Effector memory CD4-positive, alpha-beta T cell (primary cell): ENCODE data around the gene GYG2.

Source experiments
- DNase-seq, 3 donors: peaks; one replicate each; pipeline ENCODE4 v3.0.0-alpha.2; 2020
- H3K27ac ChIP-seq: 2 replicates; pipeline ENCODE4 v1.7.0; 2013; ENCODE audit warnings: mild to moderate bottlenecking, low read length, moderate library complexity; ENCODE audit not compliant: insufficient read depth, poor library complexity, severe bottlenecking
- H3K27me3 ChIP-seq: replicated peaks from 2 replicates; pipeline ENCODE4 v1.7.0; 2013; ENCODE audit warnings: mild to moderate bottlenecking, low read length; ENCODE audit not compliant: insufficient read depth, control insufficient read depth, poor library complexity, severe bottlenecking
- H3K36me3 ChIP-seq: 2 replicates; pipeline ENCODE4 v1.7.0; 2013; ENCODE audit warnings: mild to moderate bottlenecking, low read length, moderate library complexity; ENCODE audit not compliant: control insufficient read depth, insufficient read depth
- H3K4me1 ChIP-seq: 2 replicates; pipeline ENCODE4 v1.7.0; 2013; ENCODE audit warnings: low read length, mild to moderate bottlenecking; ENCODE audit not compliant: control insufficient read depth, insufficient read depth, poor library complexity, severe bottlenecking
- H3K4me3 ChIP-seq: 2 replicates; pipeline ENCODE4 v1.7.0; 2013; ENCODE audit warnings: low read length, low read depth, mild to moderate bottlenecking; ENCODE audit not compliant: insufficient read depth, poor library complexity, severe bottlenecking
- H3K9me3 ChIP-seq: 2 replicates; pipeline ENCODE4 v1.7.0; 2013; ENCODE audit warnings: mild to moderate bottlenecking, low read length, moderate library complexity; ENCODE audit not compliant: control insufficient read depth

Gene GYG2

GRCh38 chrX:2831471-2832228, 2.9 kb downstream of the GYG2 start:
- DNase-seq = no peak
- H3K4me1 ChIP-seq = no peaks in the 10 kb centered on the region
- no peak overlapping the region for H3K4me3 ChIP-seq
- H3K27ac ChIP-seq = no peak overlapping the region
- peaks cover 17% of the 10 kb centered on the region for H3K27me3 ChIP-seq
- H3K36me3 ChIP-seq = no peaks in the 10 kb centered on the region
- H3K9me3 ChIP-seq = no peaks in the 10 kb centered on the region

GRCh38 chrX:2837961-2838360, 9.2 kb downstream of the GYG2 start:
- H3K9me3 ChIP-seq = no peaks in the 10 kb centered on the region
- H3K27me3 ChIP-seq = no peaks in the 10 kb centered on the region
- no peaks in the 10 kb centered on the region for H3K36me3 ChIP-seq
- no peak overlapping the region for H3K4me3 ChIP-seq
- DNase-seq = no peak
- H3K27ac ChIP-seq = no peak overlapping the region
- no peaks in the 10 kb centered on the region for H3K4me1 ChIP-seq

DNA sequence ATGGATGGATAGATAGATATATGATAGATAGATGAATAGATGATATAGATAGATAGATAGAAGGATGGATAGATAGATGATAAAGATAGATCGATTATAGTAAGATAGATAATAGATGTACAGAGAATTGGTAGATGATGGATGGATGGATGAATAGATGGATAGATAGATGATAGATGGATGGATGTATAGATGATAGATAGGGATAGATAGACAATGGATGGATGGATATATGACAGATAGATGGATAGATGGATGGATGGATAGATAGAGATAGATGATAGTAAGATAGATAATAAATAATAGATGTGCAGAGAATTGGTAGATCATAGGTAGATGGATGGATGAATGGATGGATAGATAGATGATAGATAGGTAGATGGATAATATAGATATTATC, 12.2 kb downstream of the GYG2 start:
- H3K9me3 ChIP-seq = no peaks in the 10 kb centered on the region
- H3K36me3 ChIP-seq = no peaks in the 10 kb centered on the region
- no peak overlapping the region for H3K4me3 ChIP-seq
- no peak for DNase-seq
- no peaks in the 10 kb centered on the region for H3K4me1 ChIP-seq
- no peak overlapping the region for H3K27ac ChIP-seq
- H3K27me3 ChIP-seq = no peaks in the 10 kb centered on the region

- Histone ChIP-seq H3K27me3 (no peaks in the 10 kb centered on the region), H3K27ac (no peak overlapping the region), H3K4me3 (no peak overlapping the region), H3K4me1 (no peaks in the 10 kb centered on the region), H3K9me3 (no peaks in the 10 kb centered on the region), H3K36me3 (no peaks in the 10 kb centered on the region)
- DNase-seq = no peak
These were observed 12.8 kb downstream of the GYG2 start for GRCh38 chrX:2841537-2841936.

DNA sequence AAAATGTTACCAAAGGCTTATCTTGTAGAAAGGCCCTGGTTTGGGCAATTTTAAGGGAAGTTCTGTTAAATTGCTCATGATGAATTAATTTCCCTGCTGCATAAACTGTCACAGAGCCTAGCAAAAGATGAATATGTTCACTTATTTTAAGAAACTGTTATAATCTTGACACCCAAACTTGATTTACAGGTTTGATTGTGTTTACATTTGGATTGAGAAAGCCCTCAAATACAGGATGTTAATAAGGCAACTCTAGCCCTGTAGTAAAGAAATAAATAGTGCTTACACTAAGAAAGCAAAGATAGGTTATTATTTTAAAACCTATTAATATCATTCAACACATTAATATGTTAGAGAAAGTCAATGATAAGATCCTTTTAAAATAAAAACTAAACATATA, 18.3 kb downstream of the GYG2 start:
- no peak overlapping the region for H3K27ac ChIP-seq
- no peaks in the 10 kb centered on the region for H3K9me3 ChIP-seq
- no peak for DNase-seq
- no peaks in the 10 kb centered on the region for H3K36me3 ChIP-seq
- no peak overlapping the region for H3K4me3 ChIP-seq
- H3K4me1 ChIP-seq = no peaks in the 10 kb centered on the region
- H3K27me3 ChIP-seq = no peaks in the 10 kb centered on the region

DNA sequence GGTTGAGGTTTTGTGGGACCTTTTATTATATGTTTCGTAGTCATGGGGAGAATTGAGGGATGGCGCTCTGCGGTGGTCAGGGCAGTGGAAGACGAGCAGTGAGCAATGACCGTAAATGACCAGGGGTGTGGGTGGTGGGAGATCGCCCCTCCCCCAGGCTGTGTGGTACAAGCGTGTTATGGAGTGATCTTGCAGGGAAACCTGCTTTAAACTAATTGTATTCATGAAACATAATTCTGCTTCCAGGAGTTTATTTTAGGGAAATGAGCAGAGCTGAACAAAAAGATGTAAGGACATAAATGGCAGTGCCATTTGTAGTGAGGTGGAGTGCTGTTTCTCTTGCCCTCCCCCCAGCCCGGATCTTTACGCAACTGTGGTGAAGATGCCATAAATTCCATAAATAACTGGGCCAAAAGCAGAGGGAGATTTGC, 20.2 kb downstream of the GYG2 start:
- H3K36me3 ChIP-seq = no peaks in the 10 kb centered on the region
- H3K9me3 ChIP-seq = no peaks in the 10 kb centered on the region
- no peak overlapping the region for H3K27ac ChIP-seq
- H3K4me3 ChIP-seq = no peak overlapping the region
- H3K4me1 ChIP-seq = no peaks in the 10 kb centered on the region
- no peaks in the 10 kb centered on the region for H3K27me3 ChIP-seq
- DNase-seq = no peak

GRCh38 chrX:2854918-2855317, 26.2 kb downstream of the GYG2 start:
- no peaks in the 10 kb centered on the region for H3K27me3 ChIP-seq
- H3K27ac ChIP-seq = no peak overlapping the region
- no peaks in the 10 kb centered on the region for H3K9me3 ChIP-seq
- no peaks in the 10 kb centered on the region for H3K4me1 ChIP-seq
- H3K4me3 ChIP-seq = no peak overlapping the region
- H3K36me3 ChIP-seq = no peaks in the 10 kb centered on the region
- DNase-seq = no peak

- Histone ChIP-seq H3K27ac (no peak overlapping the region), H3K4me3 (no peak overlapping the region), H3K27me3 (no peaks in the 10 kb centered on the region), H3K9me3 (no peaks in the 10 kb centered on the region), H3K4me1 (no peaks in the 10 kb centered on the region), H3K36me3 (no peaks in the 10 kb centered on the region)
- DNase-seq = no peak
These were observed 27.0 kb downstream of the GYG2 start for GRCh38 chrX:2855761-2856160.

GRCh38 chrX:2857566-2857965, 28.8 kb downstream of the GYG2 start:
- Histone ChIP-seq H3K9me3 (no peaks in the 10 kb centered on the region), H3K36me3 (no peaks in the 10 kb centered on the region), H3K27ac (no peak overlapping the region), H3K4me3 (no peak overlapping the region), H3K4me1 (no peaks in the 10 kb centered on the region), H3K27me3 (no peaks in the 10 kb centered on the region)
- DNase-seq = no peak

GRCh38 chrX:2859197-2859797, 30.6 kb downstream of the GYG2 start:
- Histone ChIP-seq H3K36me3 (no peaks in the 10 kb centered on the region), H3K27ac (no peak overlapping the region), H3K4me1 (no peaks in the 10 kb centered on the region), H3K9me3 (no peaks in the 10 kb centered on the region), H3K4me3 (no peak overlapping the region), H3K27me3 (no peaks in the 10 kb centered on the region)
- no peak for DNase-seq
